SK-N-SH (cell line): Measurements from ENCODE around the gene FAM107B. TPM values are rescaled to one million over a fixed set of nuclear protein-coding genes. Genes with fewer than 3 reads are reported as not detected.

Experiments used
- CTCF ChIA-PET: fragments of 300-600, 350-600 bp; formaldehyde crosslinking; extraction: SDS; loops from one replicate; lab custom pipeline; 2021; lab: Yijun Ruan, JAX
- POLR2A ChIA-PET: fragments of 350-600 bp; sonication (Branson Sonifier 250); formaldehyde crosslinking; extraction: SDS; loops from one replicate; lab custom pipeline; 2020; ENCODE audit warnings: antibody characterized with exemption, inconsistent platforms; lab: Yijun Ruan, JAX
- DNase-seq: peaks from one replicate; pipeline ENCODE4 v3.0.0; 2012
- H2AFZ ChIP-seq: fragments of 200-600 bp; sonication (generic); 2 replicates; pipeline ENCODE4 v1.8.1; 2016; ENCODE audit warnings: antibody characterized with exemption, mild to moderate bottlenecking, low read depth
- H3F3A ChIP-seq: fragments of 200-600 bp; sonication (generic); replicated peaks from 2 replicates; pipeline ENCODE3; 2016; ENCODE audit warnings: antibody characterized with exemption, mild to moderate bottlenecking; ENCODE audit not compliant: insufficient read depth
- H3K27ac ChIP-seq, 2 experiments: fragments of 200-500 bp in 1 of 2; fragments of 200-600 bp in 1 of 2; sonication (Bioruptor generic) in 1 of 2; sonication (generic), shearing (Covaris generic) in 1 of 2; 2 replicates each; pipeline versions ENCODE4 v1.5.1 to v1.6.1; 2014 to 2016; ENCODE audit warnings: low read depth in 2 of 2, inconsistent platforms in 1 of 2, low read length in 1 of 2, mild to moderate bottlenecking in 1 of 2, mixed read lengths in 1 of 2
- H3K27me3 ChIP-seq: fragments of 200-600 bp; sonication (generic), shearing (Covaris generic); 2 replicates; pipeline ENCODE4 v1.6.1; 2016; ENCODE audit warnings: mixed run types; ENCODE audit not compliant: insufficient read depth
- H3K36me3 ChIP-seq, 2 experiments: fragments of 200-500 bp in 1 of 2; fragments of 200-600 bp in 1 of 2; sonication (Bioruptor generic) in 1 of 2; sonication (generic) in 1 of 2; replicated peaks in 1 of 2; 2 replicates each; pipeline versions ENCODE3 to v1.5.1; 2014 to 2016; ENCODE audit warnings: low read length in 1 of 2, mild to moderate bottlenecking in 1 of 2; ENCODE audit not compliant: insufficient read depth in 2 of 2, control insufficient read depth in 1 of 2
- H3K4me1 ChIP-seq, 2 experiments: fragments of 200-500 bp in 1 of 2; fragments of 200-600 bp in 1 of 2; sonication (Bioruptor generic) in 1 of 2; sonication (generic), shearing (Covaris generic) in 1 of 2; 2 replicates each; pipeline versions ENCODE4 v1.5.1 to v1.6.1; 2014 to 2016; ENCODE audit warnings: low read depth in 1 of 2, low read length in 1 of 2, mixed run types in 1 of 2; ENCODE audit not compliant: insufficient read depth in 2 of 2, control insufficient read depth in 1 of 2
- H3K4me2 ChIP-seq: fragments of 200-600 bp; sonication (generic), shearing (Covaris generic); 2 replicates; pipeline ENCODE4 v1.6.1; 2017; ENCODE audit warnings: mixed run types
- H3K4me3 ChIP-seq, 2 experiments: fragments of 200-500 bp in 1 of 2; fragments of 200-600 bp in 1 of 2; sonication (Bioruptor generic) in 1 of 2; sonication (generic), shearing (Covaris generic) in 1 of 2; 2 replicates each; pipeline versions ENCODE4 v1.5.1 to v1.8.1; 2014 to 2016; ENCODE audit warnings: low read depth in 2 of 2, inconsistent platforms in 1 of 2, low read length in 1 of 2, mild to moderate bottlenecking in 1 of 2, mixed read lengths in 1 of 2, moderate library complexity in 1 of 2
- H3K79me2 ChIP-seq: fragments of 200-600 bp; sonication (generic); 2 replicates; pipeline ENCODE4 v1.8.1; 2017; ENCODE audit warnings: mild to moderate bottlenecking; ENCODE audit not compliant: insufficient read depth
- H3K9ac ChIP-seq: fragments of 200-600 bp; sonication (generic); 2 replicates; pipeline ENCODE4 v1.6.1; 2017; ENCODE audit warnings: mixed run types
- H3K9me2 ChIP-seq: fragments of 200-600 bp; sonication (generic); 2 replicates; pipeline ENCODE4 v1.6.1; 2017; ENCODE audit warnings: mixed run types
- H3K9me3 ChIP-seq: fragments of 200-600 bp; sonication (generic); 2 replicates; pipeline ENCODE4 v1.6.1; 2017; ENCODE audit warnings: mixed run types, mild to moderate bottlenecking, moderate library complexity
- H4K20me1 ChIP-seq: fragments of 200-600 bp; sonication (generic); 2 replicates; pipeline ENCODE4 v1.6.1; 2017; ENCODE audit warnings: mild to moderate bottlenecking, mixed run types; ENCODE audit not compliant: insufficient read depth
- EP300 ChIP-seq, 2 experiments: IDR thresholded peaks; 2 replicates each; pipeline versions ENCODE4 v1.4.0 to v1.6.1; 2012; ENCODE audit warnings: borderline replicate concordance in 1 of 2, low read depth in 1 of 2, low read length in 1 of 2
- EZH2phosphoT487 ChIP-seq: fragments of 200-600 bp; sonication (generic); IDR thresholded peaks from 2 replicates; pipeline ENCODE4 v1.6.1; 2017; ENCODE audit warnings: low read depth, mixed run types, mild to moderate bottlenecking, antibody characterized with exemption, moderate library complexity, borderline replicate concordance
- FOXJ3 ChIP-seq: sonication (generic); formaldehyde crosslinking; IDR thresholded peaks from 2 replicates; pipeline ENCODE4 v1.5.1; 2020; ENCODE audit warnings: mild to moderate bottlenecking, missing genetic modification reagents
- GABPA ChIP-seq: IDR thresholded peaks from 2 replicates; pipeline ENCODE4 v1.4.0; 2012; ENCODE audit warnings: low read depth, mild to moderate bottlenecking
- IRF3 ChIP-seq: fragments of 150-350 bp; IDR thresholded peaks from 2 replicates; pipeline ENCODE4 v1.6.1; 2016; ENCODE audit warnings: mild to moderate bottlenecking, low read depth, low read length
- JUND ChIP-seq: IDR thresholded peaks from 2 replicates; pipeline ENCODE4 v1.4.0; 2012
- NFIC ChIP-seq: IDR thresholded peaks from 2 replicates; pipeline ENCODE4 v1.4.0; 2012; ENCODE audit warnings: borderline replicate concordance
- PBX3 ChIP-seq: IDR thresholded peaks from 2 replicates; pipeline ENCODE4; 2012
- REST ChIP-seq: IDR thresholded peaks from 2 replicates; pipeline ENCODE4 v1.6.1; 2012; ENCODE audit warnings: mild to moderate bottlenecking, low read depth, low read length, moderate library complexity
- RFX5 ChIP-seq: IDR thresholded peaks from 2 replicates; pipeline ENCODE4 v1.6.1; 2012; ENCODE audit warnings: mild to moderate bottlenecking, improper control_type of control experiment, low read length
- SIN3A ChIP-seq: IDR thresholded peaks from 2 replicates; pipeline ENCODE4 v1.6.1; 2012; ENCODE audit warnings: low read depth, mild to moderate bottlenecking, low read length, moderate library complexity, borderline replicate concordance
- SMC3 ChIP-seq: IDR thresholded peaks from 2 replicates; pipeline ENCODE4 v1.6.1; 2012; ENCODE audit warnings: low read depth, low read length, improper control_type of control experiment
- TAF1 ChIP-seq: IDR thresholded peaks from 2 replicates; pipeline ENCODE4 v1.6.1; 2012; ENCODE audit warnings: low read depth, mild to moderate bottlenecking, low read length, moderate library complexity, borderline replicate concordance
- TCF12 ChIP-seq: IDR thresholded peaks from 2 replicates; pipeline ENCODE4 v1.4.0; 2012
- TEAD4 ChIP-seq: IDR thresholded peaks from 2 replicates; pipeline ENCODE4 v1.4.0; 2012; ENCODE audit warnings: mild to moderate bottlenecking, borderline replicate concordance; ENCODE audit not compliant: insufficient read depth
- USF2 ChIP-seq: fragments of 150-350 bp; IDR thresholded peaks from 2 replicates; pipeline ENCODE4 v1.6.1; 2017; ENCODE audit warnings: antibody characterized with exemption, low read length, low read depth, borderline replicate concordance
- YY1 ChIP-seq: IDR thresholded peaks from 2 replicates; pipeline ENCODE4 v1.4.0; 2012; ENCODE audit warnings: low read depth, mild to moderate bottlenecking
- WGBS: methylation state at CpG from one replicate; pipeline ENCODE4 v1.1.6; 2017; ENCODE audit warnings: low lambda C conversion rate; 5-methylcytosine and 5-hydroxymethylcytosine counted together
- polyA plus RNA-seq, 3 experiments: library from polyadenylated mRNA; depleted of rRNA; stranded (reverse); fragments of >200 nt; gene quantifications; 2 replicates each; pipeline ENCODE4 v1.2.3, GENCODE V29; 2012
- TF ChIP-seq, protein P1 (sequence below): IDR thresholded peaks from 2 replicates; pipeline ENCODE4 v1.4.0; 2012; ENCODE audit warnings: low read depth, borderline replicate concordance
- TF ChIP-seq, protein P2 (sequence below): IDR thresholded peaks from 2 replicates; pipeline ENCODE4 v1.4.0; 2012; ENCODE audit warnings: low read depth
- TF ChIP-seq, protein P3 (sequence below): IDR thresholded peaks from 2 replicates; pipeline ENCODE4 v1.4.0; 2012; ENCODE audit warnings: low read depth, borderline replicate concordance

The FAM107B gene
- polyA plus RNA-seq, 1 of the 3 experiments (the other 2 are of a cell fraction), result 1.0 TPM

DNA sequence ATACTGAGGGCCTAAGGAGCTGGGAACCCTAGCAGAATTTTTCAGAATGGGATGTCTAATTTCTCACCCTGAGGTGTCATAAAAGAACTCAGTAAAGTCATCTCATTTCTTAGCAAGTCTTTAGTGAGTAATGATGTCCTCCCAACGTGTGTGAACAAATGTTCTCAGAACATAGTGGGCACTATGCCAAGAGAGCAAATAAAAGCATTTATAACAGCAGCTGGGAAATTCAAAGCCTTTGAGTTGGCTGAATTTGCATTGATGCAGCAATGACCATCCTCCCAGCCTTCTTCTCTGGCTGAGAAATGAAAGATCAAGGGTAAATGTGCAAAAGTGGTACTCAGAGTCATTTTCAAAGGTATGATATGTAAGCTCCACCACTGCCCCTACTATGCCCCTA lies 109.4 kb downstream of the FAM107B start (continued):
- TF ChIP-seq TEAD4 (no peak), PBX3 (no peak)
- TF ChIP-seq, all 33 proteins: peak for 0

- Histone ChIP-seq H2AFZ (no peak overlapping the region), H3K9me2 (no peaks in the 10 kb centered on the region), H3K4me2 (no peak overlapping the region), H3K27ac (no peak overlapping the region), H3K4me3 (no peak overlapping the region), H3K9ac (no peak overlapping the region), H3K9me3 (no peaks in the 10 kb centered on the region), H3K79me2 (no peaks in the 10 kb centered on the region), H3F3A (no peaks in the 10 kb centered on the region), H3K36me3 (no peaks in the 10 kb centered on the region), H3K27me3 (no peaks in the 10 kb centered on the region), H4K20me1 (no peaks in the 10 kb centered on the region), H3K4me1 (peaks cover 0 to 16% of the 10 kb centered on the region in 2 experiments; a peak in 2 of 4 replicates)
- DNase-seq, result no peak
- whole genome bisulfite sequencing, result 31% methylated on average over 1 of the region's 1 CpG
- ChIA-PET CTCF (interaction anchor here (1.5 kb wide), 1 partner anchor 12 kb away, joined by 3 read pairs; no protein-coding TSS in a partner anchor), POLR2A (interaction anchor here (0.7 kb wide), 1 partner anchor 12 kb away, joined by 4 read pairs; no protein-coding TSS in a partner anchor)
- TF ChIP-seq RFX5 (no peak), EP300 (IDR thresholded peaks at IDR 0.05; ENCODE audit: borderline replicate concordance in 1 of 2, low read depth in 1 of 2, low read length in 1 of 2) (no peak), USF2 (no peak), FOXJ3 (CRISPR knock-in tag) (no peak), EZH2phosphoT487 (no peak), IRF3 (no peak), SMC3 (no peak), TAF1 (no peak), REST (no peak), JUND (no peak), PBX3 (no peak), NFIC (no peak), GABPA (no peak), SIN3A (no peak), YY1 (no peak), TCF12 (no peak)
- TF ChIP-seq, protein P1, sequence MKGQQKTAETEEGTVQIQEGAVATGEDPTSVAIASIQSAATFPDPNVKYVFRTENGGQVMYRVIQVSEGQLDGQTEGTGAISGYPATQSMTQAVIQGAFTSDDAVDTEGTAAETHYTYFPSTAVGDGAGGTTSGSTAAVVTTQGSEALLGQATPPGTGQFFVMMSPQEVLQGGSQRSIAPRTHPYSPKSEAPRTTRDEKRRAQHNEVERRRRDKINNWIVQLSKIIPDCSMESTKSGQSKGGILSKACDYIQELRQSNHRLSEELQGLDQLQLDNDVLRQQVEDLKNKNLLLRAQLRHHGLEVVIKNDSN, result no peak
- TF ChIP-seq, protein P2, sequence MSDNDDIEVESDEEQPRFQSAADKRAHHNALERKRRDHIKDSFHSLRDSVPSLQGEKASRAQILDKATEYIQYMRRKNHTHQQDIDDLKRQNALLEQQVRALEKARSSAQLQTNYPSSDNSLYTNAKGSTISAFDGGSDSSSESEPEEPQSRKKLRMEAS, result no peak
- TF ChIP-seq, protein P3, sequence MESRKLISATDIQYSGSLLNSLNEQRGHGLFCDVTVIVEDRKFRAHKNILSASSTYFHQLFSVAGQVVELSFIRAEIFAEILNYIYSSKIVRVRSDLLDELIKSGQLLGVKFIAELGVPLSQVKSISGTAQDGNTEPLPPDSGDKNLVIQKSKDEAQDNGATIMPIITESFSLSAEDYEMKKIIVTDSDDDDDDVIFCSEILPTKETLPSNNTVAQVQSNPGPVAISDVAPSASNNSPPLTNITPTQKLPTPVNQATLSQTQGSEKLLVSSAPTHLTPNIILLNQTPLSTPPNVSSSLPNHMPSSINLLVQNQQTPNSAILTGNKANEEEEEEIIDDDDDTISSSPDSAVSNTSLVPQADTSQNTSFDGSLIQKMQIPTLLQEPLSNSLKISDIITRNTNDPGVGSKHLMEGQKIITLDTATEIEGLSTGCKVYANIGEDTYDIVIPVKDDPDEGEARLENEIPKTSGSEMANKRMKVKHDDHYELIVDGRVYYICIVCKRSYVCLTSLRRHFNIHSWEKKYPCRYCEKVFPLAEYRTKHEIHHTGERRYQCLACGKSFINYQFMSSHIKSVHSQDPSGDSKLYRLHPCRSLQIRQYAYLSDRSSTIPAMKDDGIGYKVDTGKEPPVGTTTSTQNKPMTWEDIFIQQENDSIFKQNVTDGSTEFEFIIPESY, result no peak
Measured at GRCh38 chr10:14664345-14664744, 110.4 kb downstream of the FAM107B start.
